PC-3 (cell line): ENCODE results near the gene MACROD2. TPM values are rescaled to one million over a fixed set of nuclear protein-coding genes. Genes with fewer than 3 reads are reported as not detected.

ENCODE experiments used
- ATAC-seq: fragments of 200-7000 bp; cut with Tn5 transposase; 2 replicates; pipeline ENCODE4 v1.9.1; 2020; ENCODE audit warnings: mild to moderate bottlenecking, moderate library complexity
- BruUV-seq: library from RNA; stranded (reverse); fragments of 400-500 nt; replicated peaks from 2 replicates; lab custom pipeline; 2021; lab: Mats Ljungman, UMichigan
- CTCF ChIA-PET: fragments of 300-600 bp; sonication (Branson Sonifier 250); formaldehyde crosslinking; loops from one replicate; lab custom pipeline; 2022; ENCODE audit warnings: antibody characterized with exemption; lab: Charles Lee
- POLR2A ChIA-PET: fragments of 300-600 bp; sonication (Branson Sonifier 250); formaldehyde crosslinking; loops from one replicate; lab custom pipeline; 2022; ENCODE audit warnings: antibody characterized with exemption; ENCODE audit not compliant: unreplicated experiment; lab: Charles Lee
- DNase-seq: peaks from one replicate; pipeline ENCODE4 v3.0.0-alpha.2; 2015
- H2AFZ ChIP-seq: fragments of 300-600 bp; sonication (generic); 2 replicates; pipeline ENCODE4 v1.6.0; 2016; ENCODE audit warnings: antibody characterized with exemption, low read length
- H3F3A ChIP-seq: fragments of 300-600 bp; sonication (generic); one replicate; pipeline ENCODE4 v1.6.0; 2017; ENCODE audit warnings: antibody characterized with exemption, low read length, control low read depth, mild to moderate bottlenecking; ENCODE audit not compliant: unreplicated experiment
- H3K27ac ChIP-seq: fragments of 300-600 bp; sonication (generic); 2 replicates; pipeline ENCODE4 v1.5.1; 2016; ENCODE audit warnings: mild to moderate bottlenecking, low read length
- H3K27me3 ChIP-seq: fragments of 300-600 bp; sonication (generic); 2 replicates; pipeline ENCODE4 v1.6.1; 2016; ENCODE audit warnings: low read length, mixed read lengths
- H3K36me3 ChIP-seq: fragments of 300-600 bp; sonication (generic); 2 replicates; pipeline ENCODE4 v1.6.1; 2016; ENCODE audit warnings: low read depth, mixed run types, low read length, mixed read lengths
- H3K4me1 ChIP-seq: fragments of 300-600 bp; sonication (generic); 2 replicates; pipeline ENCODE4 v1.5.1; 2016; ENCODE audit warnings: low read length; ENCODE audit not compliant: insufficient read depth
- H3K4me2 ChIP-seq: fragments of 300-600 bp; sonication (generic); 2 replicates; pipeline ENCODE4 v1.6.0; 2016; ENCODE audit warnings: low read length
- H3K4me3 ChIP-seq: fragments of 300-600 bp; sonication (generic); 2 replicates; pipeline ENCODE4 v1.5.1; 2016; ENCODE audit warnings: mild to moderate bottlenecking, low read length, mixed read lengths
- H3K79me2 ChIP-seq: fragments of 300-600 bp; sonication (generic); 2 replicates; pipeline ENCODE4 v1.6.1; 2017; ENCODE audit warnings: low read length, mixed read lengths
- H3K9ac ChIP-seq: fragments of 300-600 bp; sonication (generic); 2 replicates; pipeline ENCODE4 v1.6.0; 2016; ENCODE audit warnings: mild to moderate bottlenecking, low read length
- H3K9me2 ChIP-seq: fragments of 300-600 bp; sonication (generic); replicated peaks from 2 replicates; pipeline ENCODE4 v1.6.1; 2016; ENCODE audit warnings: mixed run types, low read length, mixed read lengths
- H3K9me3 ChIP-seq: fragments of 300-600 bp; sonication (generic); 2 replicates; pipeline ENCODE4 v1.6.1; 2016; ENCODE audit warnings: low read length, mixed read lengths
- H4K20me1 ChIP-seq: fragments of 300-600 bp; sonication (generic); 2 replicates; pipeline ENCODE4 v1.6.1; 2016; ENCODE audit warnings: low read length, mixed read lengths
- CTCF ChIP-seq: fragments of 300-600 bp; sonication (generic); conservative IDR thresholded peaks from 2 replicates; pipeline ENCODE4 v1.5.1; 2017; ENCODE audit warnings: antibody characterized with exemption, low read depth, mild to moderate bottlenecking, low read length
- EZH2 ChIP-seq: fragments of 300-600 bp; sonication (generic); IDR thresholded peaks from one replicate; pipeline ENCODE4 v1.6.1; 2017; ENCODE audit warnings: antibody characterized with exemption, mild to moderate bottlenecking, low read length; ENCODE audit not compliant: unreplicated experiment
- EZH2phosphoT487 ChIP-seq: fragments of 300-600 bp; sonication (generic); IDR thresholded peaks from 2 replicates; pipeline ENCODE4 v1.6.1; 2018; ENCODE audit warnings: mild to moderate bottlenecking, antibody characterized with exemption, low read length, borderline replicate concordance
- intact Hi-C: fragments of 100-400 bp; cut with micrococcal nuclease; formaldehyde crosslinking; loops from 2 replicates; pipeline ENCODE4 v1.9.0; 2023
- total RNA-seq: library from RNA; depleted of rRNA; stranded (reverse); fragments of >200 nt; gene quantifications from 2 replicates; pipeline ENCODE4 v1.2.3, GENCODE V29; 2014

Gene MACROD2
- total RNA-seq, 1 experiment from 2014 or later: 3.1 TPM

DNA sequence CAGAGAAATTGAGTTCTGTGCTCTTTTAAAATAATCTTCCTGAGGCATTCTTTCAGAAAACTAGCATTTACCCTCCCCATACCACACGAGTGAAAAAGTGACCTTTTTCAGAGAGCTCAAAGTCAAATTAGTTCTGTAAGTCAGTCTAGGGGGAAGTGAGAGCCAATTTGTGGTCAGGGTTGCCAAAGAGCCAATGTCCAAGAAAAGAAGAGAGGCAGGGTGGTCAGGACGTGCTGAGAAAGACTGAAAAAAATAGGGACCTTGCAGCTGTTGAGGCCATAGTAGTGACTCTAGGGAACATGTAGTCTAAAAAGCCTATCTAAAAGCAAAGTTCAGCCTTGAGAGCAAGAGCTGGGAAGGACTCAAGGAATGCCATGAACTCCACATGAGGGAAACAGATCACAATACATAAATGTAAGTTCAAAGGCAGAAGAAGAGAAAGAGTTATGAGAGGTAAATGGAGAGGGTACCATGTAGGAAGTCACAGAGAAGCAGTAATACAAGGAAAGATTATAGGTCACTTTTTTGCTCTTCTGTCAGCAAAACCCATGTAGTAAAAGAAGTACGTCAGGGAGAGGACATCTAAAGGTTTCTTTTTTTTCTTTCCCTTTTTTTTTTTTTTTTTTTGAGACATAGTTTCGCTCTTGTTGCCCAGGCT is 907.2 kb downstream of the MACROD2 start:
- no TSS peak for BruUV-seq
- Histone ChIP-seq H3K9me3 (no peaks in the 10 kb centered on the region), H3K79me2 (no peaks in the 10 kb centered on the region), H3K9ac (no peak overlapping the region), H3K9me2 (no peaks in the 10 kb centered on the region), H3K27ac (no peak overlapping the region), H2AFZ (no peak overlapping the region), H4K20me1 (no peaks in the 10 kb centered on the region), H3K4me1 (no peaks in the 10 kb centered on the region), H3F3A (no peaks in the 10 kb centered on the region), H3K36me3 (no peaks in the 10 kb centered on the region), H3K27me3 (no peaks in the 10 kb centered on the region), H3K4me2 (no peak overlapping the region), H3K4me3 (no peak overlapping the region)
- intact Hi-C loops: no loop called here
- DNase-seq (no peak), ATAC-seq (no peak)
- TF ChIP-seq EZH2phosphoT487 (no peak), EZH2 (no peak), CTCF (no peak)
- ChIA-PET CTCF (no interaction called here), POLR2A (no interaction called here)

- H3K4me3 ChIP-seq: no peak overlapping the region
- CTCF ChIA-PET: no interaction called here
- intact Hi-C loops: no loop called here
- no TSS peak for BruUV-seq
- no peak overlapping the region for H3K9ac ChIP-seq
- DNase-seq: no peak
- H3K9me3 ChIP-seq: no peaks in the 10 kb centered on the region
- no peak overlapping the region for H3K4me2 ChIP-seq
- H3K79me2 ChIP-seq: no peaks in the 10 kb centered on the region
- H3K27ac ChIP-seq: no peak overlapping the region
- no peak overlapping the region for H2AFZ ChIP-seq
- H3K4me1 ChIP-seq: no peaks in the 10 kb centered on the region
- H3K27me3 ChIP-seq: no peaks in the 10 kb centered on the region
- no peak for ATAC-seq
- no peaks in the 10 kb centered on the region for H3F3A ChIP-seq
- H3K9me2 ChIP-seq: no peaks in the 10 kb centered on the region
- POLR2A ChIA-PET: no interaction called here
- no peaks in the 10 kb centered on the region for H3K36me3 ChIP-seq
- no peak for TF ChIP-seq CTCF
- TF ChIP-seq EZH2phosphoT487: no peak
- no peak for TF ChIP-seq EZH2
- H4K20me1 ChIP-seq: no peaks in the 10 kb centered on the region
Measured at GRCh38 chr20:14906908-14907434, 911.7 kb downstream of the MACROD2 start.

GRCh38 chr20:14910126-14910525 is 914.8 kb downstream of the MACROD2 start:
- ATAC-seq (no peak), DNase-seq (no peak)
- POLR2A ChIA-PET: no interaction called here
- Histone ChIP-seq H2AFZ (no peak overlapping the region), H3K4me3 (no peak overlapping the region), H3K36me3 (no peaks in the 10 kb centered on the region), H3K27ac (no peak overlapping the region), H3K4me2 (no peak overlapping the region), H3K9me3 (no peaks in the 10 kb centered on the region), H4K20me1 (no peaks in the 10 kb centered on the region), H3K4me1 (no peaks in the 10 kb centered on the region), H3K27me3 (no peaks in the 10 kb centered on the region), H3K9ac (no peak overlapping the region), H3K9me2 (no peaks in the 10 kb centered on the region), H3F3A (no peaks in the 10 kb centered on the region), H3K79me2 (no peaks in the 10 kb centered on the region)
- BruUV-seq: no TSS peak
- CTCF ChIA-PET: no interaction called here
- intact Hi-C loops: no loop called here
- no peak for TF ChIP-seq EZH2phosphoT487
- no peak for TF ChIP-seq CTCF
- TF ChIP-seq EZH2: no peak
